HepG2 (cell line): ENCODE results near the gene SPHK2. TPM values are rescaled to one million over a fixed set of nuclear protein-coding genes. Genes with fewer than 3 reads are reported as not detected.
A peak's percentile ranks its signal among the peaks of the same experiment; 100 is the strongest.

Source experiments
- CBX5 ChIP-seq: sonication (generic); formaldehyde crosslinking; IDR thresholded peaks from 2 replicates; pipeline ENCODE4 v1.4.0; 2020; ENCODE audit warnings: missing genetic modification reagents, borderline replicate concordance
- FOXK1 ChIP-seq: sonication (generic); formaldehyde crosslinking; IDR thresholded peaks from 2 replicates; pipeline ENCODE4 v1.4.0; 2020; ENCODE audit warnings: low read depth, missing genetic modification reagents, borderline replicate concordance
- LCORL ChIP-seq, 2 experiments: fragments of 450-650 bp in 1 of 2; sonication (generic) in 1 of 2; formaldehyde crosslinking in 1 of 2; IDR thresholded peaks; 2 replicates each; pipeline versions ENCODE4 v1.5.0 to v1.6.1; 2017 to 2020; ENCODE audit warnings: antibody characterized with exemption in 1 of 2, missing genetic modification reagents in 1 of 2
- RBAK ChIP-seq: sonication (generic); formaldehyde crosslinking; IDR thresholded peaks from 2 replicates; pipeline ENCODE4 v1.5.1; 2020; ENCODE audit warnings: mild to moderate bottlenecking, missing genetic modification reagents
- ZNF10 ChIP-seq: sonication (generic); formaldehyde crosslinking; IDR thresholded peaks from 2 replicates; pipeline ENCODE4 v1.4.0; 2020; ENCODE audit warnings: mild to moderate bottlenecking, low read depth, missing genetic modification reagents, borderline replicate concordance
- ZNF101 ChIP-seq: sonication (generic); formaldehyde crosslinking; IDR thresholded peaks from 2 replicates; pipeline ENCODE4 v1.4.0; 2020; ENCODE audit warnings: mild to moderate bottlenecking, low read depth, missing genetic modification reagents, borderline replicate concordance
- ZNF20 ChIP-seq: sonication (generic); formaldehyde crosslinking; IDR thresholded peaks from 2 replicates; pipeline ENCODE4 v1.4.0; 2020; ENCODE audit warnings: mild to moderate bottlenecking, moderate library complexity, missing genetic modification reagents
- ZNF253 ChIP-seq: sonication (generic); formaldehyde crosslinking; IDR thresholded peaks from 2 replicates; pipeline ENCODE4 v1.8.0; 2022; ENCODE audit warnings: mild to moderate bottlenecking, missing genetic modification reagents, borderline replicate concordance
- ZNF44 ChIP-seq: sonication (generic); formaldehyde crosslinking; IDR thresholded peaks from 2 replicates; pipeline ENCODE4 v1.5.1; 2020; ENCODE audit warnings: mild to moderate bottlenecking, missing genetic modification reagents
- ZSCAN31 ChIP-seq: sonication (generic); formaldehyde crosslinking; IDR thresholded peaks from 2 replicates; pipeline ENCODE4 v1.5.0; 2020; ENCODE audit warnings: low read depth, mild to moderate bottlenecking, missing genetic modification reagents
- polyA plus RNA-seq, 8 experiments: library from polyadenylated mRNA; depleted of rRNA in 3 of 8; stranded (reverse) in 7 of 8; unstranded in 1 of 8; fragments of >200 nt; fragmentation: Illumina TruSeq in 4 of 8; extraction: Trizol in 4 of 8; gene quantifications; 2 replicates each; pipeline versions ENCODE4 v1.2.1 to v1.2.3, GENCODE V29; 2011 to 2016; ENCODE audit warnings: low read depth in 4 of 8, missing spikeins in 1 of 8, mixed read lengths in 1 of 8; ENCODE audit not compliant: insufficient read depth in 1 of 8
- total RNA-seq, 5 experiments: library from RNA; depleted of rRNA; stranded (reverse); fragments of >200 nt; fragmentation: Illumina TruSeq; extraction: Trizol; gene quantifications; 2 replicates each; pipeline ENCODE4 v1.2.3, GENCODE V29; 2016; ENCODE audit warnings: low read depth in 1 of 5
- TF ChIP-seq, protein P1 (sequence below): sonication (generic); formaldehyde crosslinking; conservative IDR thresholded peaks from 2 replicates; pipeline ENCODE4 v1.8.1; 2023; ENCODE audit warnings: missing genetic modification reagents
- TF ChIP-seq, protein P2 (sequence below): sonication (generic); formaldehyde crosslinking; IDR thresholded peaks from 2 replicates; pipeline ENCODE4 v1.4.0; 2020; ENCODE audit warnings: missing genetic modification reagents, borderline replicate concordance
- TF ChIP-seq, protein P3 (sequence below): sonication (generic); formaldehyde crosslinking; IDR thresholded peaks from 2 replicates; pipeline ENCODE4 v1.4.0; 2020; ENCODE audit warnings: missing genetic modification reagents
- TF ChIP-seq, protein P4 (sequence below): sonication (generic); formaldehyde crosslinking; IDR thresholded peaks from 2 replicates; pipeline ENCODE4 v1.5.0; 2020; ENCODE audit warnings: missing genetic modification reagents
- TF ChIP-seq, protein P5 (sequence below): sonication (generic); formaldehyde crosslinking; IDR thresholded peaks from 2 replicates; pipeline ENCODE4 v1.5.0; 2020; ENCODE audit warnings: mild to moderate bottlenecking, missing genetic modification reagents
- TF ChIP-seq, protein P6 (sequence below): sonication (generic); formaldehyde crosslinking; conservative IDR thresholded peaks from 2 replicates; pipeline ENCODE4 v1.5.0; 2020; ENCODE audit warnings: missing genetic modification reagents

Gene SPHK2
- total and polyA plus RNA-seq, 2 of the 13 experiments (the other 11 are each of a cell fraction or from before 2014, with no cell fraction given), result 2.9 to 14.4 TPM

DNA sequence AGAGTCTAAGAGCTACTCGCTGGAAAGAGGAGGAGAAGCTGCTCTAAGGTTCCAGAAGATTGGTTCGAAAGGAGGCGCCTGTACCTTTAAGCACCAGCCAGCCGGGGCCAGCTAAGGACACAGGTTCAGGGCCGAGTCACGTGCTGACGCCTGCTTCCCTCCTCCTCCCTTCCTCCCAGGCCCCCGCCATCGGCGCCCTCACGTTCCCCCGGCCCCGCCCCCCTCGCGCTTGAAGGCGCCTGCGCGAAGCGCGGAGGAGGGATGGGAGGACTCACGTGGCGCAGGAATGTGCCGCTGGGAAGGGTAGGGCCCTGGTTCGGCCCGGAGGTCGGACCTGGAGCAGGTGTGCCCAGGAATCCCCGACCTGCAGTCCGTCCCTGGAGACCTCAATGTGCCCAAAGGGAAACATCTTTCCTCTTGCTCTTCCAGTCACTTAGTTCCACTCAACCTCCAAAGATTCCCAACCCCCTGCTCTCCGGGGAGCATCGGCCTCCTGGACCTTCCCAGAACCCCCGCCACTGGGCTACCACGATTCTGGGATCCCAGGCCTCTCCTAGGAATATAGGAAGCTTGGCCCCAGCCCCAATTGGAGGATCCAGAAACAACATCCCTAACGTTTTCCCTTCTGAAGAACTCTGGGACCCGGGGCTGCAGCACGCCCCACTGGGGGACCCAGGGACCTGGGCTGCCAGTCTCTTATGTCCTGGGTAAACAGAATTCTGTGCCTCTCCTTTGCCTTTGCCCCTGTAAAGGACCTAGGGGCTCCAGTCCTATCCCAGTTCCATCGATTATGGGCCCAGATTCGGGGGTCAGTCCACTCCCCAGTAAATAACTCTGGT, 15.3 kb downstream of the SPHK2 start (continued):
- TF ChIP-seq, protein P1, sequence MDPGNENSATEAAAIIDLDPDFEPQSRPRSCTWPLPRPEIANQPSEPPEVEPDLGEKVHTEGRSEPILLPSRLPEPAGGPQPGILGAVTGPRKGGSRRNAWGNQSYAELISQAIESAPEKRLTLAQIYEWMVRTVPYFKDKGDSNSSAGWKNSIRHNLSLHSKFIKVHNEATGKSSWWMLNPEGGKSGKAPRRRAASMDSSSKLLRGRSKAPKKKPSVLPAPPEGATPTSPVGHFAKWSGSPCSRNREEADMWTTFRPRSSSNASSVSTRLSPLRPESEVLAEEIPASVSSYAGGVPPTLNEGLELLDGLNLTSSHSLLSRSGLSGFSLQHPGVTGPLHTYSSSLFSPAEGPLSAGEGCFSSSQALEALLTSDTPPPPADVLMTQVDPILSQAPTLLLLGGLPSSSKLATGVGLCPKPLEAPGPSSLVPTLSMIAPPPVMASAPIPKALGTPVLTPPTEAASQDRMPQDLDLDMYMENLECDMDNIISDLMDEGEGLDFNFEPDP (CRISPR knock-in tag), result no peak
- TF ChIP-seq ZNF20 (no peak), FOXK1 (peak; percentile 70; the same call in 1 of the 2 replicates), CBX5 (CRISPR knock-in tag) (no peak), ZNF101 (CRISPR knock-in tag) (no peak), LCORL (IDR thresholded peaks at IDR 0.05) (no peak), LCORL (CRISPR knock-in tag; IDR thresholded peaks at IDR 0.05) (peak; percentile 72), ZNF253 (CRISPR knock-in tag) (0 out of 2 replicates have a peak, but pooled peaks have one; percentile 68), ZNF44 (CRISPR knock-in tag) (no peak), RBAK (CRISPR knock-in tag) (no peak; the same call in 1 of the 2 replicates), ZSCAN31 (CRISPR knock-in tag) (peak; percentile 40; the same call in 1 of the 2 replicates), ZNF10 (CRISPR knock-in tag) (no peak)
- TF ChIP-seq, protein P2, sequence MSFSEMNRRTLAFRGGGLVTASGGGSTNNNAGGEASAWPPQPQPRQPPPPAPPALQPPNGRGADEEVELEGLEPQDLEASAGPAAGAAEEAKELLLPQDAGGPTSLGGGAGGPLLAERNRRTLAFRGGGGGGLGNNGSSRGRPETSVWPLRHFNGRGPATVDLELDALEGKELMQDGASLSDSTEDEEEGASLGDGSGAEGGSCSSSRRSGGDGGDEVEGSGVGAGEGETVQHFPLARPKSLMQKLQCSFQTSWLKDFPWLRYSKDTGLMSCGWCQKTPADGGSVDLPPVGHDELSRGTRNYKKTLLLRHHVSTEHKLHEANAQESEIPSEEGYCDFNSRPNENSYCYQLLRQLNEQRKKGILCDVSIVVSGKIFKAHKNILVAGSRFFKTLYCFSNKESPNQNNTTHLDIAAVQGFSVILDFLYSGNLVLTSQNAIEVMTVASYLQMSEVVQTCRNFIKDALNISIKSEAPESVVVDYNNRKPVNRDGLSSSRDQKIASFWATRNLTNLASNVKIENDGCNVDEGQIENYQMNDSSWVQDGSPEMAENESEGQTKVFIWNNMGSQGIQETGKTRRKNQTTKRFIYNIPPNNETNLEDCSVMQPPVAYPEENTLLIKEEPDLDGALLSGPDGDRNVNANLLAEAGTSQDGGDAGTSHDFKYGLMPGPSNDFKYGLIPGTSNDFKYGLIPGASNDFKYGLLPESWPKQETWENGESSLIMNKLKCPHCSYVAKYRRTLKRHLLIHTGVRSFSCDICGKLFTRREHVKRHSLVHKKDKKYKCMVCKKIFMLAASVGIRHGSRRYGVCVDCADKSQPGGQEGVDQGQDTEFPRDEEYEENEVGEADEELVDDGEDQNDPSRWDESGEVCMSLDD (CRISPR knock-in tag), result no peak
- TF ChIP-seq, protein P3, sequence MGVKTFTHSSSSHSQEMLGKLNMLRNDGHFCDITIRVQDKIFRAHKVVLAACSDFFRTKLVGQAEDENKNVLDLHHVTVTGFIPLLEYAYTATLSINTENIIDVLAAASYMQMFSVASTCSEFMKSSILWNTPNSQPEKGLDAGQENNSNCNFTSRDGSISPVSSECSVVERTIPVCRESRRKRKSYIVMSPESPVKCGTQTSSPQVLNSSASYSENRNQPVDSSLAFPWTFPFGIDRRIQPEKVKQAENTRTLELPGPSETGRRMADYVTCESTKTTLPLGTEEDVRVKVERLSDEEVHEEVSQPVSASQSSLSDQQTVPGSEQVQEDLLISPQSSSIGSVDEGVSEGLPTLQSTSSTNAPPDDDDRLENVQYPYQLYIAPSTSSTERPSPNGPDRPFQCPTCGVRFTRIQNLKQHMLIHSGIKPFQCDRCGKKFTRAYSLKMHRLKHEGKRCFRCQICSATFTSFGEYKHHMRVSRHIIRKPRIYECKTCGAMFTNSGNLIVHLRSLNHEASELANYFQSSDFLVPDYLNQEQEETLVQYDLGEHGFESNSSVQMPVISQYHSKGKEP, result 0 out of 2 replicates have a peak, but pooled peaks have one; percentile 35
- TF ChIP-seq, protein P4, sequence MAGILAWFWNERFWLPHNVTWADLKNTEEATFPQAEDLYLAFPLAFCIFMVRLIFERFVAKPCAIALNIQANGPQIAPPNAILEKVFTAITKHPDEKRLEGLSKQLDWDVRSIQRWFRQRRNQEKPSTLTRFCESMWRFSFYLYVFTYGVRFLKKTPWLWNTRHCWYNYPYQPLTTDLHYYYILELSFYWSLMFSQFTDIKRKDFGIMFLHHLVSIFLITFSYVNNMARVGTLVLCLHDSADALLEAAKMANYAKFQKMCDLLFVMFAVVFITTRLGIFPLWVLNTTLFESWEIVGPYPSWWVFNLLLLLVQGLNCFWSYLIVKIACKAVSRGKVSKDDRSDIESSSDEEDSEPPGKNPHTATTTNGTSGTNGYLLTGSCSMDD (CRISPR knock-in tag), result no peak
- TF ChIP-seq, protein P5, sequence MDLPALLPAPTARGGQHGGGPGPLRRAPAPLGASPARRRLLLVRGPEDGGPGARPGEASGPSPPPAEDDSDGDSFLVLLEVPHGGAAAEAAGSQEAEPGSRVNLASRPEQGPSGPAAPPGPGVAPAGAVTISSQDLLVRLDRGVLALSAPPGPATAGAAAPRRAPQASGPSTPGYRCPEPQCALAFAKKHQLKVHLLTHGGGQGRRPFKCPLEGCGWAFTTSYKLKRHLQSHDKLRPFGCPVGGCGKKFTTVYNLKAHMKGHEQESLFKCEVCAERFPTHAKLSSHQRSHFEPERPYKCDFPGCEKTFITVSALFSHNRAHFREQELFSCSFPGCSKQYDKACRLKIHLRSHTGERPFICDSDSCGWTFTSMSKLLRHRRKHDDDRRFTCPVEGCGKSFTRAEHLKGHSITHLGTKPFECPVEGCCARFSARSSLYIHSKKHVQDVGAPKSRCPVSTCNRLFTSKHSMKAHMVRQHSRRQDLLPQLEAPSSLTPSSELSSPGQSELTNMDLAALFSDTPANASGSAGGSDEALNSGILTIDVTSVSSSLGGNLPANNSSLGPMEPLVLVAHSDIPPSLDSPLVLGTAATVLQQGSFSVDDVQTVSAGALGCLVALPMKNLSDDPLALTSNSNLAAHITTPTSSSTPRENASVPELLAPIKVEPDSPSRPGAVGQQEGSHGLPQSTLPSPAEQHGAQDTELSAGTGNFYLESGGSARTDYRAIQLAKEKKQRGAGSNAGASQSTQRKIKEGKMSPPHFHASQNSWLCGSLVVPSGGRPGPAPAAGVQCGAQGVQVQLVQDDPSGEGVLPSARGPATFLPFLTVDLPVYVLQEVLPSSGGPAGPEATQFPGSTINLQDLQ (CRISPR knock-in tag), result no peak
- TF ChIP-seq, protein P6, sequence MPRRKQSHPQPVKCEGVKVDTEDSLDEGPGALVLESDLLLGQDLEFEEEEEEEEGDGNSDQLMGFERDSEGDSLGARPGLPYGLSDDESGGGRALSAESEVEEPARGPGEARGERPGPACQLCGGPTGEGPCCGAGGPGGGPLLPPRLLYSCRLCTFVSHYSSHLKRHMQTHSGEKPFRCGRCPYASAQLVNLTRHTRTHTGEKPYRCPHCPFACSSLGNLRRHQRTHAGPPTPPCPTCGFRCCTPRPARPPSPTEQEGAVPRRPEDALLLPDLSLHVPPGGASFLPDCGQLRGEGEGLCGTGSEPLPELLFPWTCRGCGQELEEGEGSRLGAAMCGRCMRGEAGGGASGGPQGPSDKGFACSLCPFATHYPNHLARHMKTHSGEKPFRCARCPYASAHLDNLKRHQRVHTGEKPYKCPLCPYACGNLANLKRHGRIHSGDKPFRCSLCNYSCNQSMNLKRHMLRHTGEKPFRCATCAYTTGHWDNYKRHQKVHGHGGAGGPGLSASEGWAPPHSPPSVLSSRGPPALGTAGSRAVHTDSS (CRISPR knock-in tag), result no peak
